MG63 (cell line): ENCODE measurements around the gene TMEM119. TPM values are rescaled to one million over a fixed set of nuclear protein-coding genes. Genes with fewer than 3 reads are reported as not detected.
"Not testable (repeated sequence)": the region's sequence is repeated elsewhere in the genome, so short reads cannot be mapped to it uniquely, and the experiment has no call there.

Experiments used
- DNase-seq: peaks from one replicate; pipeline ENCODE4 v3.0.0-alpha.2; 2020
- H3K27me3 ChIP-seq: fragments of 250-450 bp; sonication (Bioruptor Pico); 2 replicates; pipeline ENCODE4 v1.5.1; 2020; ENCODE audit warnings: mild to moderate bottlenecking, moderate library complexity
- H3K36me3 ChIP-seq: fragments of 250-450 bp; sonication (Bioruptor Pico); 2 replicates; pipeline ENCODE4 v1.5.1; 2020; ENCODE audit warnings: mild to moderate bottlenecking, moderate library complexity
- H3K4me3 ChIP-seq: fragments of 250-450 bp; sonication (Bioruptor Pico); 2 replicates; pipeline ENCODE4 v1.5.1; 2020; ENCODE audit warnings: mild to moderate bottlenecking, moderate library complexity
- H3K9me3 ChIP-seq: fragments of 250-450 bp; sonication (Bioruptor Pico); 2 replicates; pipeline ENCODE4 v1.5.1; 2020; ENCODE audit warnings: mild to moderate bottlenecking, moderate library complexity
- total RNA-seq: library from RNA; depleted of rRNA; stranded (reverse); fragments of >200 nt; shearing (Covaris generic); gene quantifications from 2 replicates; pipeline ENCODE4 v1.2.3, GENCODE V29; 2014; ENCODE audit warnings: low replicate concordance

TMEM119 gene
- total RNA-seq, 1 experiment from 2014 or later: 31.2 TPM

DNA sequence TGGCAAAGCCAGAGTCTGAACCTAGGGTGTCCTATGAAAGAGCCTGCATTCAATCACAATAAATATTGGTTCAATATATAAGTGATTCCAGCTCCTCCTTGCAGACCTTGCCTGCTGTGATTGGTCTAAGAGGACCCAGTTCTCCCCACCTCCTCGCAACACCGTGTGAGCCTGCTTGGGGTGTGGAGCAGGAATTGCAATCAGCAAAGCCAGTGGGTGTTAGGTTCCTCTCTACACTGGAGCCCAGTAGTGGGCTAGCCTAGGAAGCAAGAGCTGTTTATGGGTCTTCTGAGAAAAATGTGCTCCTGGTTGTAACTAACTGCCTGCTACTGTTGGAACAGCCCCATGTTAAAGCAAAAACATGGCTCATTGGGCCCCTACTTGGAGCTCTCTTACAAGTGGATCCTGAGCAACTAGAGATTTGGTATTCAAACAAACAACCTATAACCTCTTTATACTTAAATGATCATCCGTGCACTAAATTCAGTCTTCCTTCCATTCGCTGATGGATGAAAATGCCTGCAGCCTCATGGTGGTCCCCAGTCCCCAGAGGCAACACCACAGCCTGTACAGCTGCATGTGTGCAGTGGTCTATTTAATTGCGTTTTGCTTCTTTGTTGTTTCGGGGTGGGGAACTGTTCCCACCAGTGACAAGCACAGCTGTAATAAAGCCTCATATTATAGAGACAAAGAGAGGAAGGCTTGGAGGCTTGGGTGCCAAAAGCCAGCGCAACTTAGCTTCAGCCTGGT lies 39.5 kb upstream of the TMEM119 start:
- Histone ChIP-seq H3K4me3 (no peak overlapping the region), H3K27me3 (no peaks in the 10 kb centered on the region), H3K36me3 (peaks cover 22% of the 10 kb centered on the region), H3K9me3 (no peaks in the 10 kb centered on the region; the same call in 1 of the 2 replicates)
- no peak for DNase-seq

DNA sequence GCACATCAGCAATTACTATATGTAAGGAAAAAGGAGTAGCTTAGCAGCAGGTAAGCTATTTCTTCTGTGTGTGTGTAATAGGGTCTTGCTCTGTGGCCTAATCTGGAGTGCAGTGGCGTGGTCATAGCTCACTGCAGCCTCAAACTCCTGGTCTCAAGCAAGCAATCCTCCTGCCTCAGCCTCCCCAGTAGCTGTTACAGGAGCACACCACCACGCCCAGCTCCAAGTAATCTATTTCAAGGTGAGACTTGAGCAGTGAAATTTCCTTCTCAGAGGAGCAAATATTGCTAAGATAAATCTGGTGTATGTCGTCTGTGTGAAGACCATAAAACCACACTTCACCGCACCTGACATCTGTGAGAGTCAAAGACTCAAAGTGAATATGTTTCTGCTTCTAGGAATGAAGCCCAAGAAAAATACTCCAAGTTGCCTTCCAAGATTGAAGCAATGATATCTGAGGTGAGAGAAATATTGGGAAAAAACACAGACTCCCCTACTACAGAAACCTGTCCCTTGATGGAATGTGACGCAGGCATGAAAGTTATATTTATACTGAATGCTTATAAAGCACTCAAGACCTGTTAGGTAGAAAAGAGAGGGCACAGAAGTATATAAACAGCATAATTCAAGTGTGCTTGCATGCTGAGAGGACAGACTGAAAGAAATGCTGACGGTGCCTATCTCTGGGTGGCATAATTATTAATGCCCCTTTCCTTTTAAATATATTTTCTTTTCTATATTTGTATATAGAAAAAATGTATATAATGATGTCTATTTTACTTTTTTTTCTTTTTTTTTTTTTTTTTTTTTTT lies 38.3 kb upstream of the TMEM119 start:
- DNase-seq: no peak

DNA sequence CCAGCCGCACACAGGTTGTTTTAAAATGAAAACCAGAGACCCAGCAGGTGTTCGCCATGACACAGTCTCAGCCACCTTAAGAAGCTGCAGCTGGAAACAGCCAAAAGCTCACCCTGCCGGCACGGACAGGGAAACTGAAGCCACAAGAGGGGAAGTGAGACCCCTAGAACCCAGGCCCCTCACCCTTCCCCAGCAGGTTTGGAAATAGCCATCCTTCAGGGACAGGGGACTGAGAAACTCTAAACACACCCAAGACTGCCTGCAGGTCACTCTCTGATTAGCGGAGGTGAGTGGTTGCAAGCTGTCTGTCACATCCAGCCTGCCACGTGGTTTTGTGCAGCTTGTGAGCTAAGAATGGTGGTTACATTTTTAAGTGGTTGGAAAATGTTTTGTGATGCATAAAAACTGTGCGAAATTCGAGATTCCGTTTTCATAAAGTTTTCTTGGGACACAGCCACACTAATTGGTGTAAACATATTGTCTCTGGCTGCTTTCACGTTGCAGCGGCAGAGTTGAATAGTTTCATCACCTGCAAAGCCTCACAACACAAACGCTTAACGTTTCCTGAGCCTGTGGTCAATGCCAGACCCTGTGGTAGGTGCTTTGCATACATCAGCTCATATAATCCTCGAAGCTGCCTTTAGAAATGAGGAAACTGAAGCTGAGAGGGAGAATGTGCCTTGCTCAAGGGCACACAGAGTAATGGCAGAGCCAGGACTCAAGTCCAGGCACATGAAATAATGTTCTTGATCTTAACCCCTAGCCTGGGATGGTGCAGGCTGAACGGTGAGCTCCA lies 37.5 kb upstream of the TMEM119 start:
- no peak for DNase-seq
- H3K36me3 ChIP-seq: peaks cover 4% of the 10 kb centered on the region; the same call in 1 of the 2 replicates
- no peak overlapping the region for H3K4me3 ChIP-seq
- no peaks in the 10 kb centered on the region; the same call in 1 of the 2 replicates for H3K9me3 ChIP-seq
- no peaks in the 10 kb centered on the region for H3K27me3 ChIP-seq

More for the DNA sequence above, 38.3 kb upstream of the TMEM119 start:
- Histone ChIP-seq H3K36me3 (peaks cover 11% of the 10 kb centered on the region), H3K9me3 (no peaks in the 10 kb centered on the region; the same call in 1 of the 2 replicates), H3K27me3 (no peaks in the 10 kb centered on the region), H3K4me3 (no peak overlapping the region)

DNA sequence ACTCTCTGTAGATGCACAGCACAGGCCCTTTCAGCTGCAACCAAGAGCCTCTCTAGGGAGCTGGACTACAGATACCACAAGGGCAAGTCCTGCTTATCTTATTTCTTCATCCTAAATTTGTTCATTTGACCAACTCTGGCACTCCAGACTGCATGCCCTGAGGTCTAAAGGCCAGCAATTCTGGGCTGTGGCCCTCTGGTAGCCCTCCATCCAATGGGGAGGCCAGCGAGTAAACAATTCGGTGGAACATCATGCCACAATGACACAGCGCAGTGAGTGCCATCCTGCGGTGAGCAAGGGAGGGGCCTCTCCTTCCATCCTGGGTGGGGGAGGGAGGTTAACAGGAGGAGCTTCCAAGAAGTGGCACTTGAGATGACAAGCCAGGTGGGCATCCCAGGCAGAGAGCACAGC lies 36.5 kb upstream of the TMEM119 start:
- peaks cover 4% of the 10 kb centered on the region; the same call in 1 of the 2 replicates for H3K36me3 ChIP-seq
- no peaks in the 10 kb centered on the region; the same call in 1 of the 2 replicates for H3K9me3 ChIP-seq
- no peaks in the 10 kb centered on the region for H3K27me3 ChIP-seq
- DNase-seq: peak; percentile 38
- H3K4me3 ChIP-seq: no peak overlapping the region

DNA sequence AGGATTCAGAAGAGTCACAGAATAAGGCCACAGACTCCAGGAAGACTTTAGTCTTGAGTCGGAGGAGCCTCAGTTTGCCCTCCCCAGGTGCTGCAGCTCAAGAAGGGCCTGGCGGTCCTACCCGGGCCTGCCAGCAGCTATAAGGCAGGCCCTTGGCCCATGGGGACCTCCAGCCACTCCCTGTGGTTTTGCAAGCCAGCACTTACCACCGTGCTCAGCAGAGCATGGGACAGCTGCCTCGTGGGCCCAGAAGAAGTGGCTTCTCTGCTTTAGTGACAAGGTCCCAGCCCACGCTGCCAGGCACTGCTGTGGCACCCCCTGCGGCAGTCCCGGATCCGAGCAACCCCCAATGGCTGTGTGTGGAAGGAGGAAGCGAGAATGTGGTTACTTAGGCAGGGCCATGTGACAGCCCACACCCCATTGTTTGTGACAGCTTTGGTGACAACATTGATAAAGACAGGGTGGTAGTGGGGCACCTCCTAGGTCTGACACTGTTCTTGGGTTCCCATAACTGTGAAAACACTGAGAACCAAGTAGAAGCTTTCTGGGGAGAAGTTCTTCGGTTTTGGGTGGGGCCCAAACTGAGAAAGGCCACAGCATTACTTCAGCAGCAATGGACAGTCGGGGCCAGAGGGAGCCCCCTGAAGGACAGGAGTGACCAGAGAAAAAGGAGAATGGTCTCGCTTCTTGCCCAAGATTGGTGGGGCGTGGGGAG lies 35.8 kb upstream of the TMEM119 start, which contains the start of gene SELPLG:
Gene SELPLG, minus strand, starts transcription at position 361 of the 715 bp plus-strand sequence. CDS start 9,587 bp downstream, outside the sequence.
- H3K4me3 ChIP-seq: no peak within 1 kb of the TSS
- no peaks in the 10 kb centered on the region for H3K27me3 ChIP-seq
- peaks cover 4% of the 10 kb centered on the region; the same call in 1 of the 2 replicates for H3K36me3 ChIP-seq
- no peaks in the 10 kb centered on the region; the same call in 1 of the 2 replicates for H3K9me3 ChIP-seq
- DNase-seq: no peak

DNA sequence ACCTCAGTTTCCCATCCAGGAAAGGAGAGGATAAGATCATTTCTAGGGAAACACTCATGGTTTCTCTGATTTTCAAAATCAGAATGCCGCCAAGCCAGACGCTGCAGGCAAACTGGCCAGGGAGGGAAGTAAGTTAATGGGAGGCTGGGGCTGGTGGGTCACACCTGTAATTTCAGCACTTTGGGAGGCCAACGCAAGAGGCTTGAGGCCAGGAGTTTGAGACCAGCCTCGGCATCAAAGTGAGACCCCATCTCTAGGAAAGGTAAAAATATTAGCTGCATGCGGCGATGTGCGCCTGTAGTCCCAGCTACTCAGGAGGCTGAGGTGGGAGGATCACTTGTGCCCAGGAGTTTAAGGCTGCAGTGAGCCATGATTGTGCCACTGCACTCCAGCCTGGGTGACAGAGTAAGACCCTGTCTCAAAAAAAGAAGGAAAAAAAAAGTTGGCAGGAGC lies 35.2 kb upstream of the TMEM119 start:
- H3K27me3 ChIP-seq: no peaks in the 10 kb centered on the region
- peaks cover 4% of the 10 kb centered on the region; the same call in 1 of the 2 replicates for H3K36me3 ChIP-seq
- DNase-seq: no peak
- H3K9me3 ChIP-seq: no peaks in the 10 kb centered on the region; the same call in 1 of the 2 replicates
- H3K4me3 ChIP-seq: no peak overlapping the region

DNA sequence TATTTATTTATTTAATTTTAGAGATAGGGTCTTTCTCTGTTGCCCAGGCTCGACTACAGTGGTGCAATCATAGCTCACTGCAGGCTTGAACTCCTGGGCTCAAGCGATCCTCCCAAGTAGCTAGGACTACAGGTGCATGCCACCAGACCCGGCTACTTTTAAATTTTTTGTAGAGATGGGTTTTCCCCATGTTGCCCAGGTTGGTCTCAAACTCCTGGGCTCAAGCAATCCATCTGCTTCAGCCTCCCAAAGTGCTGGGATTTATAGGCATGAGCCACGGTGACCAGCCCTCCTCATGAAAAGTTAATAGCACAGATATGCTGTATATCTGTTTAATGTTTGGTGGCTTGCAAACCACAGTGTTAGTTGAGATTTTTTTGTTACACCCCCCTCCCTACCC lies 33.4 kb upstream of the TMEM119 start:
- not testable (repeated sequence) for H3K27me3 ChIP-seq, DNase-seq, H3K36me3 ChIP-seq, H3K4me3 ChIP-seq, H3K9me3 ChIP-seq

DNA sequence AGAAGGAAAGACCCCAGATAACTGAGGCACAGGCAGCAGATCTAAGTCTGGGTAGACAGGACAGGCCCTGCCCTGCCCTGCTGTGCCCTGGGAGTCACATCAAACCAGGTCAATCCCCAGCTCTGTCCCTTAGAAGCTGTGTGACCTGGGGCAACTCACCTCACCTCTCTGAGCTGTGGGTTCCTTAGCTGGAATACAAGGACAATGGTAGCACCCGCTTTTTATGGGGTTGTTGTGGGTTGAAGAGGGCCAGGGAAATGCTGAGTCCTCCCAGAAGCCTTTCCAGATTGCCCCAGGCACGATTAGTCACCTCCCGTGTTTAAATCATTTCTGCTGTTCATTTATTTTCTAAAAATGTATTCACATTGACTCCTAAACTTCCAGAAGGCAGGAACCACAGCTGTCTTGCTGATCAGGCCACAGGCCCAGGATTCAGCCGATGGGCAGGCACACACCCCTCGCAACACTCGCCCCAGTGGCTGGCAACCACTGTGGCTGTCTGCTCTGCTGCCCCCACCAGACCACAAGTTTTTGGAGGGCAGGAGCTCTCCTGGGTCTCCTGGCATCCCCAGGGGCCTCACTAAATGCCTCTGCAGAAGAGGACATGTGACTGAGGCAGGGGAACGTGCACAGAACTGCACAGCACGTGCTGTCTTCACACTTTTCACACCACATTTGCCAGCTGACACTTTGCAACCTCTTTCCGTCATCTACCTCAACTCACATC lies 32.8 kb upstream of the TMEM119 start:
- H3K4me3 ChIP-seq: no peak overlapping the region
- DNase-seq: peak; percentile 82

DNA sequence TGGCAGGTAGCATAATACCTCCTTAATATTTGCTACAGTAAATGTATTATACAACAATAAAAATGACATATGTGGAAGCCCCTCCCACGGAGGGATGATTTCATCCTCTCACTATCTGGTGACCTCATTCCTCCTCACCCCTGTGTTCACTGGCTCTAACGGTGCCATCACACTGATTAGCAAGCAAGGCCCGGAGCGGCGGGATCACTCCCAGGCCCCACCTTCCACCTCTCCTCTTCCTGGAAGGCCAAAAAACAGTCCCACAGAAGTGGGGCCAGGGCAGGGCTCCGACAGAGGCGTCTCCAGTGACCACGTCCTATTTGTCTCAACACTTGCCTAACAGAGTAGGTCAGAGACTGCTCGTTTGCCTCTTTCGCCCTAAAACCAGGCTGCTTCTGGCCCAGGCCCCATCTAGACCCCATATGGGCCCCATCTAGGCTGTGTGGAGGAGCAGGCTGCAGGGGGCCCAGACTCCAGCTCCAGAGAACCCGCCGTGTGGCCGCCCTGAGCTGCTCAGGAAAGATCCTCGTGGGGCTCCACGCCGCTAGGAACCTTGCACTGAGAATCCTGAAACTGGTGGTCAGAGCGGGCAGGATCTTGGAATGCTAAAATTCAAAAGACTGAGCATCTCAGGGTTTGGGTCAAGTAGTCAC lies 32.1 kb upstream of the TMEM119 start:
- no peaks in the 10 kb centered on the region for H3K9me3 ChIP-seq
- peaks cover 4% of the 10 kb centered on the region; the same call in 1 of the 2 replicates for H3K36me3 ChIP-seq
- DNase-seq: peak; percentile 88
- H3K27me3 ChIP-seq: no peaks in the 10 kb centered on the region
- no peak overlapping the region for H3K4me3 ChIP-seq

More for the DNA sequence above, 32.8 kb upstream of the TMEM119 start:
- H3K36me3 ChIP-seq: peaks cover 4% of the 10 kb centered on the region; the same call in 1 of the 2 replicates
- H3K9me3 ChIP-seq: no peaks in the 10 kb centered on the region
- no peaks in the 10 kb centered on the region for H3K27me3 ChIP-seq

DNA sequence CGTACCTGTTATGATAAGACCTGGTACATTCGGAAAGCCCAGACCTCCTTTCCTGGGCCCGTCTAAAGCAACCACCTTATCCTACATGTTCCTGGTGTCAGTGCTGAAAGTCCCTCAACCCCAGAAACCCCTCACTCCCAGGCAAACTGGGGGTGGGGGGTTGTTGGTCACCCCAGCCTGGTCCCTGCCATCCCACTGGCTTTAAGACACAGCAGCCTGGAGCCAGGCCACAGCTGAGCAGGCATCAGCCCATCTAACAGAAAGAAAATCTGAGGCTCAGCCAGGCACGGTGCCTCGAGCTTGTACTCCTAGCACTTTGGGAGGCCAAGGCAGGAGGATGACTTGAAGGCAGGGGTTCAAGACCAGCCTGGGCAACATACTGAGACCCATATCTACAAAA lies 31.3 kb upstream of the TMEM119 start:
- Histone ChIP-seq H3K9me3 (no peaks in the 10 kb centered on the region), H3K36me3 (peaks cover 4% of the 10 kb centered on the region; the same call in 1 of the 2 replicates), H3K4me3 (no peak overlapping the region), H3K27me3 (no peaks in the 10 kb centered on the region)
- DNase-seq: no peak

DNA sequence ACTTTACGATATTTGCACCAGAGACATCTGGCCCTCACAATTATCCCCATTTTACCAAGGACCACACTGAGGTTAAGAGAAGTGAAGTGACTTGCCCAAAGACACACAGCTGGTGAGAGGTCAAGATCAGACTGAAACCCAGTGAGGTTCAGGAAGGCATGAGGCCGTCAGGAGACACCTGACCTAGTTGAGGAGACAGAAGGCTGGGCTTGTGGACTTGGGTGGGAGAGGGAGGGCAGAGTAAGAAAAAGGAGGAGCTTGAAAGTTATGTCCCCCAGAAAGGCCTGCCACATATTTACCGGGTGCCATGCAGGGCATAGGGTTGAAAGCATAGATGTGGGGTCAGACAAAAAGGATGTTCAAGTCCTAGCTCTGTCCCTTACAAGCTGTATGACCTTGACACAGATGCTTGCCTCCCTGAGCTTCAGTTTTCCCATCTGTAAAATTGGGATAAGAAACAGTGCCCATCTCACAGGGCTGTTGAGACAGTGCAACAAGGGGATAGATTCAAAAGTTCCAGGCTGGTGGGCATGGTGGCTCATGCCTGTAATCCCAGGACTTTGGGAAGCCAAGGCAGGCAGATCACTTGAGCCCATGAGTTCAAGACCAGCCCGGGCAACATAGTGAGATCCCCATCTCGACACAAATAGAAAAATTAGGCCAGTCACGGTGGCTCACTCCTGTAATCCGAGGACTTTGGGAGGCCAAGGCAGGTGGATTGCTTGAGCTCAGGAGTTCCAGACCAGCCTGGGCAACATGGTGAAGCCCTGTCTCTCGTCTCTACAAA lies 29.4 kb upstream of the TMEM119 start:
- Histone ChIP-seq H3K4me3 (no peak overlapping the region), H3K36me3 (peaks cover 4% of the 10 kb centered on the region; the same call in 1 of the 2 replicates), H3K27me3 (no peaks in the 10 kb centered on the region), H3K9me3 (no peaks in the 10 kb centered on the region)
- no peak for DNase-seq

DNA sequence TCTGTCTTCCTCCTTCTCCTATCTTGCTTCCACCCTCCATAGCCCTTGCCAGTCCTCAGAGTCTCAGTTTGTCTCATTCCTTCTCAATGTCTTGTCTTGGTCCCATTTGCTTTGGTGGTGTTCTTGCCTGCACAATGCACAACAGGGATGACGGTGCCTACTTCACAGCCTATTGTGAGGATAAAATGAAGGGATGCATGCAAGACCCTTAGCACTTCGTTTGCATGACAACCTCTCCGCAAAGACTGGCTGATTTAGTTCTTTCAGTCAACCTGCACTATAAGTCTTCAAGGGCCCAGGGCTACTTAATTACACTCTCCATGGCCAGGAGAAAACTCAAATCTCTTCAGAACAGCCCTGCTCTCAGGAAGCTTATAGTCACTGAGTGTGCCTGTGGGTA lies 27.3 kb upstream of the TMEM119 start:
- Histone ChIP-seq H3K36me3 (peaks cover 4% of the 10 kb centered on the region; the same call in 1 of the 2 replicates), H3K9me3 (no peaks in the 10 kb centered on the region), H3K4me3 (no peak overlapping the region), H3K27me3 (no peaks in the 10 kb centered on the region)
- no peak for DNase-seq

DNA sequence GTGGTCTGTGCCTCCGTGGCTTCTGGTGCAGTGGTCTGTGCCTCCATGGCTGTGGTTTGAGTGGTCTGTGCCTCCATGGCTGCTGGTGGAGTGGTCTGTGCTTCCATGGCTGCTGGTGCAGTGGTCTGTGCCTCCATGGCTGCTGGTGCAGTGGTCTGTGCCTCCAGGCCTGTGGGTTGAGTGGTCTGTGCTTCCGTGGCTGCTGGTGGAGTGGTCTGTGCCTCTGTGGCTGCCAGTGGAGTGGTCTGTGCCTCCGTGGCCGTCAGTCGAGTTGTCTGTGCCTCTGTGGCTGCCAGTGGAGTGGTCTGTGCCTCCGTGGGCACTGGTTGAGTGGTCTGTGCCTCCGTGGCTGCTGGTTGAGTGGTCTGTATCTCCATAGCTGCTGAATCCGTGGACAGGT lies 25.7 kb upstream of the TMEM119 start:
- H3K4me3 ChIP-seq: no peak overlapping the region
- no peak for DNase-seq
- no peaks in the 10 kb centered on the region for H3K36me3 ChIP-seq
- H3K9me3 ChIP-seq: no peaks in the 10 kb centered on the region
- no peaks in the 10 kb centered on the region for H3K27me3 ChIP-seq

DNA sequence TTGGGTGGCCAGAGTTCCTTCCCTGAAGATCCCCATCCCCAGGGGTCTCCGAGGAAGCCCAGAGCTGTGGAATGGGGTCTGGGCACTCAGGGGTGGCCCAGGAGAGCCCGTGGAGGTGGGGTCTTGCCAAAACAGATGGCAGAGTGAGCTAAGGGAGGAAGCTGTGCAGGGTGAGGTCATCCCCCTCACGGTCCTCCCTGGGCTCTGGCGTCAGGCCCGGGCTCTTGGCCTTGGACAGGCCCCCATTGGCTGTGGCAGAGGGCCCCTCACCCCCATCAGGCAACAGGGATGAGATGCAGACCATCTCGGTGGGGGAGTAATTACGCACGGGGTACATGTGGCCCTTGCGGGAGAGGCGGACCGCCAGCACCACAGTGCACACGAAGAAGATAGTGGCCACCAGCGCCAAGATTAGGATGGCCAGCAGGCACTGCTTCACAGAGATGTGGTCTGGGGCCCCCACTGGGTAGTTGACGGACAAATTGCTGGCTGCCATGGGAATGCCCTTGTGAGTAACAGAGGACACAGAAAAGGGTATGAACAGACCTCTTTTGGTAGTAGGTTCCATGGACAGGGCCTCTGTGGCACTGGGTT lies 25.1 kb upstream of the TMEM119 start:
- no peaks in the 10 kb centered on the region for H3K36me3 ChIP-seq
- H3K27me3 ChIP-seq: no peaks in the 10 kb centered on the region
- no peak for DNase-seq
- no peak overlapping the region for H3K4me3 ChIP-seq
- H3K9me3 ChIP-seq: no peaks in the 10 kb centered on the region
